ENCODE measurements around the gene USP15.
"Not testable (repeated sequence)": the region's sequence is repeated elsewhere in the genome, so short reads cannot be mapped to it uniquely, and the experiment has no call there.

- TF ChIP-seq CTCF (IDR thresholded peaks at IDR 0.05; ENCODE audit: control extremely low read depth in 1 of 3, insufficient read depth in 1 of 3, low read depth in 1 of 3, low read length in 3 of 3); TBP (IDR thresholded peaks at IDR 0.05; ENCODE audit: low read depth, low read length); CEBPB (IDR thresholded peaks at IDR 0.05; ENCODE audit: low read depth, low read length); POLR2AphosphoS5 (IDR thresholded peaks at IDR 0.05; ENCODE audit: low read depth, low read length); NANOG (IDR thresholded peaks at IDR 0.05; ENCODE audit: insufficient read depth, low read depth, low read length, poor library complexity, severe bottlenecking); TAF1 (IDR thresholded peaks at IDR 0.05; ENCODE audit: low read depth, low read length): not testable (repeated sequence)
Observed at GRCh38 chr12:62461171-62461837, 201.1 kb downstream of the USP15 start.

Measured in H1 (cell line).